ENCODE measurements around the gene LLCFC1.
"Not testable (repeated sequence)": the region's sequence is repeated elsewhere in the genome, so short reads cannot be mapped to it uniquely, and the experiment has no call there.

LLCFC1 gene

GRCh38 chr7:142941541-142941940 lies 2.3 kb downstream of the LLCFC1 start:
- no peak for DNase-seq (ENCODE audit: low read depth in 2 of 2)

GRCh38 chr7:142942746-142943145 lies 3.5 kb downstream of the LLCFC1 start:
- no peak for DNase-seq (ENCODE audit: low read depth in 2 of 2)

- no peak for DNase-seq (ENCODE audit: low read depth in 2 of 2)
Measured at GRCh38 chr7:142943706-142944268, 4.5 kb downstream of the LLCFC1 start.

GRCh38 chr7:142945001-142945400 lies 5.7 kb downstream of the LLCFC1 start:
- no peak for DNase-seq (ENCODE audit: low read depth in 2 of 2)

GRCh38 chr7:142948603-142949002 lies 9.3 kb downstream of the LLCFC1 start:
- no peak for DNase-seq (ENCODE audit: low read depth in 2 of 2)

GRCh38 chr7:142950235-142950634 lies 11.0 kb downstream of the LLCFC1 start:
- DNase-seq (ENCODE audit: low read depth in 2 of 2) = no peak

- DNase-seq (ENCODE audit: low read depth in 2 of 2) = no peak
Measured at GRCh38 chr7:142954680-142955268, 15.5 kb downstream of the LLCFC1 start.

- DNase-seq (ENCODE audit: low read depth in 2 of 2) = no peak
Measured at GRCh38 chr7:142956951-142957623, 17.8 kb downstream of the LLCFC1 start.

- DNase-seq (ENCODE audit: low read depth in 2 of 2) = no peak
Measured at GRCh38 chr7:142957723-142958122, 18.4 kb downstream of the LLCFC1 start.

GRCh38 chr7:142959202-142959601 lies 19.9 kb downstream of the LLCFC1 start:
- DNase-seq (ENCODE audit: low read depth in 2 of 2) = no peak

- DNase-seq (ENCODE audit: low read depth in 2 of 2) = no peak
Measured at GRCh38 chr7:142960955-142961512, 21.8 kb downstream of the LLCFC1 start.

GRCh38 chr7:142961595-142961972 lies 22.3 kb downstream of the LLCFC1 start:
- DNase-seq (ENCODE audit: low read depth in 2 of 2) = no peak

GRCh38 chr7:142961973-142962926 lies 23.0 kb downstream of the LLCFC1 start, which contains the start of gene KEL:
TSS of gene KEL (minus strand) at chr7:142962363. CDS start at chr7:142962206, 157 bp downstream.
- DNase-seq (ENCODE audit: low read depth in 2 of 2) = no peak

- DNase-seq (ENCODE audit: low read depth in 2 of 2) = no peak
Measured at GRCh38 chr7:142962991-142963390, 23.7 kb downstream of the LLCFC1 start.

- DNase-seq (ENCODE audit: low read depth in 2 of 2) = no peak
Measured at GRCh38 chr7:142963993-142964392, 24.7 kb downstream of the LLCFC1 start.

GRCh38 chr7:142964502-142965246 lies 25.4 kb downstream of the LLCFC1 start:
- no peak for DNase-seq (ENCODE audit: low read depth in 2 of 2)

GRCh38 chr7:142968229-142968628 lies 28.9 kb downstream of the LLCFC1 start:
- DNase-seq (ENCODE audit: low read depth in 2 of 2) = no peak

- DNase-seq (ENCODE audit: low read depth in 2 of 2) = no peak
Measured at GRCh38 chr7:142969183-142969582, 29.9 kb downstream of the LLCFC1 start.

- DNase-seq (ENCODE audit: low read depth in 2 of 2) = no peak
Measured at GRCh38 chr7:142974626-142975025, 35.3 kb downstream of the LLCFC1 start.

GRCh38 chr7:142978402-142978801 lies 39.1 kb downstream of the LLCFC1 start:
- DNase-seq (ENCODE audit: low read depth in 2 of 2) = not testable (repeated sequence)

GRCh38 chr7:142983825-142984224 lies 44.5 kb downstream of the LLCFC1 start:
- no peak for DNase-seq (ENCODE audit: low read depth in 2 of 2)
